Neural cell (in vitro differentiated cells): ENCODE results near the gene IFFO2. TPM values are rescaled to one million over a fixed set of nuclear protein-coding genes. Genes with fewer than 3 reads are reported as not detected.

Experiments
- H2AFZ ChIP-seq: fragments of 200-600, 300-800 bp; sonication (generic), shearing (Covaris generic); 2 replicates; pipeline ENCODE4 v1.6.0; 2014; ENCODE audit warnings: low read depth, mild to moderate bottlenecking, antibody characterized with exemption, low read length, moderate library complexity
- H3F3A ChIP-seq: fragments of 200-600 bp; shearing (Covaris generic); 2 replicates; pipeline ENCODE4 v1.6.1; 2016; ENCODE audit warnings: mild to moderate bottlenecking, moderate library complexity, mixed read lengths, antibody characterized with exemption, low read length; ENCODE audit not compliant: insufficient read depth, poor library complexity, severe bottlenecking
- H3K27ac ChIP-seq: fragments of 200-600, 300-800 bp; sonication (generic), shearing (Covaris generic); 2 replicates; pipeline ENCODE4 v1.5.1; 2014; ENCODE audit warnings: mild to moderate bottlenecking, low read length, moderate library complexity
- H3K27me3 ChIP-seq: fragments of 300-800, 200-600 bp; sonication (generic), shearing (Covaris generic); 2 replicates; pipeline ENCODE4 v1.6.0; 2014; ENCODE audit warnings: mild to moderate bottlenecking, low read depth, low read length, moderate library complexity; ENCODE audit not compliant: insufficient read depth
- H3K36me3 ChIP-seq: fragments of 300-800, 200-600 bp; sonication (generic), shearing (Covaris generic); 2 replicates; pipeline ENCODE4 v1.5.1; 2014; ENCODE audit warnings: mild to moderate bottlenecking, antibody characterized with exemption, low read length, moderate library complexity; ENCODE audit not compliant: insufficient read depth
- H3K4me2 ChIP-seq: fragments of 300-800, 200-600 bp; sonication (generic), shearing (Covaris generic); 2 replicates; pipeline ENCODE4 v1.6.0; 2014; ENCODE audit warnings: mild to moderate bottlenecking, low read length
- H3K4me3 ChIP-seq: fragments of 300-800, 200-600 bp; sonication (generic), shearing (Covaris generic); 2 replicates; pipeline ENCODE4 v1.5.1; 2014; ENCODE audit warnings: mild to moderate bottlenecking, low read length, moderate library complexity
- H3K79me2 ChIP-seq: fragments of 200-600 bp; shearing (Covaris generic); replicated peaks from 2 replicates; pipeline ENCODE4 v1.6.0; 2014; ENCODE audit warnings: mild to moderate bottlenecking, low read length, moderate library complexity; ENCODE audit not compliant: insufficient read depth
- H3K9ac ChIP-seq: fragments of 300-800, 200-600 bp; sonication (generic), shearing (Covaris generic); 2 replicates; pipeline ENCODE4 v1.6.1; 2016; ENCODE audit warnings: mild to moderate bottlenecking, low read length, mixed read lengths
- H3K9me2 ChIP-seq: fragments of 200-600 bp; shearing (Covaris generic); 2 replicates; pipeline ENCODE4 v1.6.1; 2016; ENCODE audit warnings: mild to moderate bottlenecking, low read length, mixed read lengths; ENCODE audit not compliant: insufficient read depth
- H3K9me3 ChIP-seq: fragments of 200-600, 300-800 bp; sonication (generic), shearing (Covaris generic); 2 replicates; pipeline ENCODE4 v1.6.1; 2016; ENCODE audit warnings: mild to moderate bottlenecking, mixed run types, low read length, moderate library complexity, mixed read lengths
- H4K20me1 ChIP-seq: fragments of 200-600 bp; shearing (Covaris generic); 2 replicates; pipeline ENCODE4 v1.6.1; 2016; ENCODE audit warnings: mild to moderate bottlenecking, mixed run types; ENCODE audit not compliant: insufficient read depth
- EP300 ChIP-seq: fragments of 450-650 bp; conservative IDR thresholded peaks from 2 replicates; pipeline ENCODE4 v1.6.1; 2014; ENCODE audit warnings: antibody characterized with exemption, mild to moderate bottlenecking, moderate library complexity; ENCODE audit not compliant: poor library complexity, severe bottlenecking
- EZH2 ChIP-seq: fragments of 200-600, 300-800 bp; shearing (Covaris generic), sonication (generic); IDR thresholded peaks from 2 replicates; pipeline ENCODE4 v1.6.1; 2014; ENCODE audit warnings: antibody characterized with exemption, low read length, borderline replicate concordance, mild to moderate bottlenecking; ENCODE audit not compliant: insufficient read depth, poor library complexity, severe bottlenecking
- MXI1 ChIP-seq: fragments of 450-650 bp; conservative IDR thresholded peaks from 2 replicates; pipeline ENCODE4 v1.6.1; 2014; ENCODE audit warnings: antibody characterized with exemption, mild to moderate bottlenecking; ENCODE audit not compliant: poor library complexity, severe bottlenecking
- POLR2AphosphoS5 ChIP-seq: IDR thresholded peaks from 2 replicates; pipeline ENCODE4 v1.6.1; 2012
- RAD21 ChIP-seq: fragments of 450-650 bp; conservative IDR thresholded peaks from 2 replicates; pipeline ENCODE4 v1.6.1; 2014; ENCODE audit warnings: antibody characterized with exemption, mild to moderate bottlenecking, moderate library complexity
- SMC3 ChIP-seq: fragments of 450-650 bp; conservative IDR thresholded peaks from 2 replicates; pipeline ENCODE4 v1.6.1; 2014; ENCODE audit warnings: antibody characterized with exemption, mild to moderate bottlenecking, moderate library complexity; ENCODE audit not compliant: poor library complexity
- TAF1 ChIP-seq: IDR thresholded peaks from 2 replicates; pipeline ENCODE4 v1.6.1; 2012; ENCODE audit warnings: low read depth
- polyA plus RNA-seq: library from polyadenylated mRNA; depleted of rRNA; stranded (reverse); fragments of >200 nt; gene quantifications from 2 replicates; pipeline ENCODE4 v1.2.3, GENCODE V29; 2014
- TF ChIP-seq, protein P1 (sequence below): IDR thresholded peaks from 2 replicates; pipeline ENCODE4 v1.6.1; 2012; ENCODE audit warnings: borderline replicate concordance
- TF ChIP-seq, protein P2 (sequence below): fragments of 450-650 bp; IDR thresholded peaks from 2 replicates; pipeline ENCODE4 v1.5.1; 2014; ENCODE audit warnings: antibody characterized with exemption, mild to moderate bottlenecking, moderate library complexity; ENCODE audit not compliant: poor library complexity, severe bottlenecking

Gene IFFO2
- polyA plus RNA-seq, 1 donor from 2014 or later = 2.6 TPM

DNA sequence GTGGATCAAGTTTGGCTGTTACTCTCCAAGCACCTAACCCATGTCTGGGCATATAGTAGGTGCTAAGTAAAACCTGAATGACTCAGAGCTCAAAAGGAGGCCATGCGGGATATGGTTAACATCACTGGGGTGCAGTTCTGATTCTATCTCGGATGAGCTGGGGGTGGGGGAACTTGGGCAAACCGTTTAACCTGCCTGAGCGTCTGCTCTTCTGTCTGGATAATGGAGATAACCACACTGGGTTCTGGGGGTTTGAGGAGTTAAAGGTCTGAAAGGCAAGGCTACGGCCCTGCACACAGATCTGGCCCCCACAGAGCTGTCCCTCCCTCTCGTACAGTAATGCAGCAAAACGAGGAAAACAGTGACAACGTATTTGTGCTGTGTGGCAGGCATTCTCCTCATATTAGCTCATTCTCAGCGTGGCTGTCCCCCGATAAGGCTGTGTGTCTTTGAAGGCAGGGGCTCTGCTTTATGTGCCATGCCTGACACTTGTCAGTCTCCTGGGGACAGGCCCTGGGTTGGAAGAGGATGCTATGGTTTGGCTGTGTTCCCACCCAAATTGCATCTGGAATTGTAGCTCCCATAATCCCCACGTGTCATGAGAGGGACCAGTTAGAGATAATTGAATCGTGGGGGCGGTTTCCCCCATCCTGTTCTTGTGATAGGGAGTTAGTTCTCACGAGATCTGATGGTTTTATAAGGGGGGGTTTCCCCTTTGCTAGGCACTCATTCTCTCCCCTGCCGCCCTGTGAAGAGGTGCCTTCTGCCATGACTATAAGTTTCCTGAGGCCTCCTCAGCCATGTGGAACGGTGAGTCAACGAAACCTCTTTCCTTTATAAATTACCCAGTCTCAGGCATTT lies 47.3 kb downstream of the IFFO2 start:
- H4K20me1 ChIP-seq = no peaks in the 10 kb centered on the region
- H3K4me3 ChIP-seq = no peak overlapping the region
- no peaks in the 10 kb centered on the region for H3K9me2 ChIP-seq
- H3K9ac ChIP-seq = no peak overlapping the region
- no peaks in the 10 kb centered on the region for H3F3A ChIP-seq
- TF ChIP-seq EP300 (no peak), MXI1 (no peak), RAD21 (no peak), EZH2 (no peak), POLR2AphosphoS5 (no peak), TAF1 (no peak), SMC3 (no peak)
- TF ChIP-seq, protein P1, sequence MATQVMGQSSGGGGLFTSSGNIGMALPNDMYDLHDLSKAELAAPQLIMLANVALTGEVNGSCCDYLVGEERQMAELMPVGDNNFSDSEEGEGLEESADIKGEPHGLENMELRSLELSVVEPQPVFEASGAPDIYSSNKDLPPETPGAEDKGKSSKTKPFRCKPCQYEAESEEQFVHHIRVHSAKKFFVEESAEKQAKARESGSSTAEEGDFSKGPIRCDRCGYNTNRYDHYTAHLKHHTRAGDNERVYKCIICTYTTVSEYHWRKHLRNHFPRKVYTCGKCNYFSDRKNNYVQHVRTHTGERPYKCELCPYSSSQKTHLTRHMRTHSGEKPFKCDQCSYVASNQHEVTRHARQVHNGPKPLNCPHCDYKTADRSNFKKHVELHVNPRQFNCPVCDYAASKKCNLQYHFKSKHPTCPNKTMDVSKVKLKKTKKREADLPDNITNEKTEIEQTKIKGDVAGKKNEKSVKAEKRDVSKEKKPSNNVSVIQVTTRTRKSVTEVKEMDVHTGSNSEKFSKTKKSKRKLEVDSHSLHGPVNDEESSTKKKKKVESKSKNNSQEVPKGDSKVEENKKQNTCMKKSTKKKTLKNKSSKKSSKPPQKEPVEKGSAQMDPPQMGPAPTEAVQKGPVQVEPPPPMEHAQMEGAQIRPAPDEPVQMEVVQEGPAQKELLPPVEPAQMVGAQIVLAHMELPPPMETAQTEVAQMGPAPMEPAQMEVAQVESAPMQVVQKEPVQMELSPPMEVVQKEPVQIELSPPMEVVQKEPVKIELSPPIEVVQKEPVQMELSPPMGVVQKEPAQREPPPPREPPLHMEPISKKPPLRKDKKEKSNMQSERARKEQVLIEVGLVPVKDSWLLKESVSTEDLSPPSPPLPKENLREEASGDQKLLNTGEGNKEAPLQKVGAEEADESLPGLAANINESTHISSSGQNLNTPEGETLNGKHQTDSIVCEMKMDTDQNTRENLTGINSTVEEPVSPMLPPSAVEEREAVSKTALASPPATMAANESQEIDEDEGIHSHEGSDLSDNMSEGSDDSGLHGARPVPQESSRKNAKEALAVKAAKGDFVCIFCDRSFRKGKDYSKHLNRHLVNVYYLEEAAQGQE = no peak
- TF ChIP-seq, protein P2, sequence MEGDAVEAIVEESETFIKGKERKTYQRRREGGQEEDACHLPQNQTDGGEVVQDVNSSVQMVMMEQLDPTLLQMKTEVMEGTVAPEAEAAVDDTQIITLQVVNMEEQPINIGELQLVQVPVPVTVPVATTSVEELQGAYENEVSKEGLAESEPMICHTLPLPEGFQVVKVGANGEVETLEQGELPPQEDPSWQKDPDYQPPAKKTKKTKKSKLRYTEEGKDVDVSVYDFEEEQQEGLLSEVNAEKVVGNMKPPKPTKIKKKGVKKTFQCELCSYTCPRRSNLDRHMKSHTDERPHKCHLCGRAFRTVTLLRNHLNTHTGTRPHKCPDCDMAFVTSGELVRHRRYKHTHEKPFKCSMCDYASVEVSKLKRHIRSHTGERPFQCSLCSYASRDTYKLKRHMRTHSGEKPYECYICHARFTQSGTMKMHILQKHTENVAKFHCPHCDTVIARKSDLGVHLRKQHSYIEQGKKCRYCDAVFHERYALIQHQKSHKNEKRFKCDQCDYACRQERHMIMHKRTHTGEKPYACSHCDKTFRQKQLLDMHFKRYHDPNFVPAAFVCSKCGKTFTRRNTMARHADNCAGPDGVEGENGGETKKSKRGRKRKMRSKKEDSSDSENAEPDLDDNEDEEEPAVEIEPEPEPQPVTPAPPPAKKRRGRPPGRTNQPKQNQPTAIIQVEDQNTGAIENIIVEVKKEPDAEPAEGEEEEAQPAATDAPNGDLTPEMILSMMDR = no peak
- no peak overlapping the region for H3K27ac ChIP-seq
- no peaks in the 10 kb centered on the region for H3K79me2 ChIP-seq
- no peaks in the 10 kb centered on the region for H3K36me3 ChIP-seq
- H2AFZ ChIP-seq = no peak overlapping the region
- no peak overlapping the region for H3K4me2 ChIP-seq
- no peaks in the 10 kb centered on the region for H3K9me3 ChIP-seq
- no peaks in the 10 kb centered on the region for H3K27me3 ChIP-seq

DNA sequence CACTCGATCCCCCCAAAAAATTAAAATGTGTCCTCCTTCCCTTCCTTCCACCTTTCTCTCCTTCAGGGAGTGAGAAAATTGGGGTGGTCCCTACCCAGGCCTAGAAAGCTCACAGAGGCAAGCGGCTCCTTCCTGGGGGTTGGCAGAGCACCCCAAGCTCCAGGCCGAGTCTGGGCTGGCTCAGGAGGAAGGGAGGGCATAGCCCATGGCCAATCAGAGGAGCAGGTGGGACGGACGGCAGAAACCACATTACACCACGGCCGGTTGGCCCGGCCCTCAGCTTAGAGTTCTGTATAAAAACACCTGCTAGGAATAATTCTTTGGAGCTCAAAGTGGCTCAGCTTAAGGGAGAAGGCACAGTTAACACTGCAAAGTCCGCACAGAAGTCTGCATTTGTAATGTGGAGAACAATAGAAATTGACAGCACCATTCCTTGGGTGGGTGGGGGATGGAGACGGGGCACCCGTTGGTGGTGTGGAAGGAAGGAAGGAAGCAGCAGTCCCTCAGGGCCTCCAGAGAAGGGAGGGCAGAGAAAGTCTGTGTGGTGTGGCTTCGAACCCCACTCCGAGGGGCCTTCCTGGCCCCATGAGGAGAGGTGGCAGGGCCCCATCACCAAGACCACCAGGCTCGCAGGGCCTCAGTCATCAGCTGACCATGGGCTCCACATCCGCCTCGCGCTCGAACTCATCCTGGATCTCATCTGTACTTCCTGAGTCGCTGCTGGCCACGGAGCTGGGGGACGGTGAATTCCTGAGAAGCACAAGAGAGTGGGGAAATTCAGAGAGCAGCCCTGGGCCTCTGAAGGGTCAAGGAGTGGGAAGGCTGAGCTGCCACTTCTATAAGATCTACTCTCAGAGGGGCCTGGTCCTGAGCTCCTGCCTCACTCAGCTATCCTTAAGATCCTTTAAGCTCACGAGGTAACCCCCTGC lies 48.3 kb downstream of the IFFO2 start:
- Histone ChIP-seq H3K9ac (no peak overlapping the region), H3K9me2 (no peaks in the 10 kb centered on the region), H3K36me3 (no peaks in the 10 kb centered on the region), H3K9me3 (no peaks in the 10 kb centered on the region), H3K27ac (no peak overlapping the region), H3K4me3 (no peak overlapping the region), H3K4me2 (no peak overlapping the region), H4K20me1 (no peaks in the 10 kb centered on the region), H3K79me2 (no peaks in the 10 kb centered on the region), H3K27me3 (no peaks in the 10 kb centered on the region), H3F3A (no peaks in the 10 kb centered on the region), H2AFZ (no peak overlapping the region)
- TF ChIP-seq SMC3 (no peak), POLR2AphosphoS5 (no peak), RAD21 (no peak), TAF1 (no peak), MXI1 (no peak), EP300 (no peak), EZH2 (no peak)
- TF ChIP-seq, protein P2 = no peak
- TF ChIP-seq, protein P1 = no peak
